GM12878 (cell line): ENCODE data around the gene DNAJA1. TPM values are rescaled to one million over a fixed set of nuclear protein-coding genes. Genes with fewer than 3 reads are reported as not detected.
A peak's percentile ranks its signal among the peaks of the same experiment; 100 is the strongest.

Experiments
- ATAC-seq: fragments of 200-7000 bp; cut with Tn5 transposase; 3 replicates; pipeline ENCODE4 v1.9.1; 2020; ENCODE audit warnings: mild to moderate bottlenecking, moderate library complexity
- BruUV-seq: library from RNA; stranded (reverse); fragments of 400-500 nt; replicated peaks from 2 replicates; lab custom pipeline; 2021; lab: Mats Ljungman, UMichigan
- CTCF ChIA-PET: fragments of 300-600 bp; sonication (Branson Sonifier 250); formaldehyde crosslinking; extraction: SDS; loops from one replicate; lab custom pipeline; 2021; ENCODE audit warnings: inconsistent platforms; lab: Yijun Ruan, JAX
- POLR2A ChIA-PET: fragments of 350-600 bp; formaldehyde crosslinking; extraction: SDS; loops from one replicate; lab custom pipeline; 2021; ENCODE audit warnings: inconsistent platforms; lab: Charles Lee
- RAD21 ChIA-PET: fragments of 300-600 bp; sonication (Branson Sonifier 250); formaldehyde crosslinking; loops from one replicate; lab custom pipeline; 2023; ENCODE audit warnings: antibody characterized with exemption; ENCODE audit not compliant: unreplicated experiment; lab: Charles Lee
- SMC1A ChIA-PET: fragments of 300-600 bp; sonication (Branson Sonifier 250); formaldehyde crosslinking; loops from one replicate; lab custom pipeline; 2023; ENCODE audit not compliant: unreplicated experiment, uncharacterized antibody; lab: Charles Lee
- DNase-seq: peaks from one replicate; pipeline ENCODE4 v3.0.0-alpha.2; 2011; ENCODE audit warnings: low read depth, low spot score
- FAIRE-seq: peaks from 3 replicates; lab custom pipeline; 2011; peaks lifted over from hg19 to GRCh38; lab: Jason Lieb, UNC
- H2AFZ ChIP-seq: 2 replicates; pipeline ENCODE4 v1.6.0; 2011; ENCODE audit warnings: low read depth, low read length, control low read depth; ENCODE audit not compliant: control insufficient read depth
- H3K27ac ChIP-seq: 2 replicates; pipeline ENCODE4 v1.5.1; 2011; ENCODE audit warnings: control low read depth; ENCODE audit not compliant: control insufficient read depth, insufficient read depth
- H3K27me3 ChIP-seq, 2 experiments: replicated peaks in 1 of 2; 2 replicates each; pipeline versions ENCODE4 v1.6.0 to v1.6.1; 2011; ENCODE audit warnings: low read length in 1 of 2; ENCODE audit not compliant: control insufficient read depth in 2 of 2, insufficient read depth in 2 of 2
- H3K36me3 ChIP-seq, 2 experiments: 2 replicates each; pipeline ENCODE4 v1.5.1; 2011; ENCODE audit warnings: low read length in 1 of 2; ENCODE audit not compliant: control insufficient read depth in 2 of 2, insufficient read depth in 2 of 2
- H3K4me1 ChIP-seq: 2 replicates; pipeline ENCODE4 v1.6.1; 2011; ENCODE audit warnings: mild to moderate bottlenecking, low read length, moderate library complexity, mixed read lengths; ENCODE audit not compliant: control insufficient read depth, insufficient read depth
- H3K4me2 ChIP-seq: 2 replicates; pipeline ENCODE4 v1.6.0; 2011; ENCODE audit warnings: control low read depth; ENCODE audit not compliant: control insufficient read depth, insufficient read depth
- H3K4me3 ChIP-seq: fragments of 200-600 bp; sonication (generic); 2 replicates; pipeline ENCODE4 v1.5.1; 2016
- H3K79me2 ChIP-seq: 2 replicates; pipeline ENCODE4 v1.6.0; 2011; ENCODE audit warnings: low read length; ENCODE audit not compliant: control insufficient read depth, insufficient read depth
- H3K9ac ChIP-seq: 2 replicates; pipeline ENCODE4 v1.8.0; 2011; ENCODE audit warnings: low read length, control low read depth, mixed read lengths; ENCODE audit not compliant: control insufficient read depth, insufficient read depth
- H3K9me3 ChIP-seq: replicated peaks from 3 replicates; pipeline ENCODE4 v1.5.1; 2011; ENCODE audit warnings: mild to moderate bottlenecking, low read length; ENCODE audit not compliant: control insufficient read depth, insufficient read depth
- H4K20me1 ChIP-seq: 2 replicates; pipeline ENCODE4 v1.6.0; 2011; ENCODE audit not compliant: control insufficient read depth, insufficient read depth
- CHD1 ChIP-seq: IDR thresholded peaks from 2 replicates; pipeline ENCODE4 v1.6.1; 2012; ENCODE audit warnings: low read depth, low read length, improper control_type of control experiment
- CHD4 ChIP-seq: fragments of 200-600 bp; sonication (generic); IDR thresholded peaks from 2 replicates; pipeline ENCODE4 v1.6.1; 2016; ENCODE audit warnings: mild to moderate bottlenecking
- CTCF ChIP-seq, 3 experiments: IDR thresholded peaks in 2 of 3; conservative IDR thresholded peaks in 1 of 3; 2 replicates each; pipeline ENCODE4 v1.5.1; 2011; ENCODE audit warnings: low read depth in 3 of 3, low read length in 3 of 3, mild to moderate bottlenecking in 3 of 3, control low read depth in 2 of 3, moderate library complexity in 2 of 3, inconsistent platforms in 1 of 3, mixed read lengths in 1 of 3; ENCODE audit not compliant: control insufficient read depth in 2 of 3, insufficient read depth in 1 of 3; ENCODE audit errors: extremely low read depth in 1 of 3
- ETV6 ChIP-seq, 2 experiments: fragments of 450-650 bp in 1 of 2; IDR thresholded peaks in 1 of 2; conservative IDR thresholded peaks in 1 of 2; 2 replicates each; pipeline ENCODE4 v1.6.1; 2014; ENCODE audit warnings: antibody characterized with exemption in 1 of 2, borderline replicate concordance in 1 of 2, low read depth in 1 of 2, mild to moderate bottlenecking in 1 of 2, moderate library complexity in 1 of 2
- HDAC2 ChIP-seq: fragments of 200-600 bp; sonication (generic); IDR thresholded peaks from 2 replicates; pipeline ENCODE4 v1.6.1; 2017
- IKZF2 ChIP-seq, 2 experiments: fragments of 450-650 bp; IDR thresholded peaks; 2 replicates each; pipeline ENCODE4 v1.6.1; 2017; ENCODE audit warnings: mild to moderate bottlenecking in 2 of 2, moderate library complexity in 2 of 2
- IRF3 ChIP-seq: fragments of 450-650 bp; IDR thresholded peaks from 2 replicates; pipeline ENCODE4 v1.6.1; 2014; ENCODE audit warnings: mild to moderate bottlenecking
- MEF2A ChIP-seq: IDR thresholded peaks from 2 replicates; pipeline ENCODE4 v1.6.1; 2011; ENCODE audit warnings: low read depth, mild to moderate bottlenecking, low read length, moderate library complexity; ENCODE audit not compliant: insufficient read depth
- MYB ChIP-seq: fragments of 150-350 bp; IDR thresholded peaks from 2 replicates; pipeline ENCODE4 v1.6.1; 2014; ENCODE audit warnings: mild to moderate bottlenecking, low read depth, low read length, borderline replicate concordance
- NR2C2 ChIP-seq: IDR thresholded peaks from 2 replicates; pipeline ENCODE4 v1.6.1; 2011; ENCODE audit warnings: borderline replicate concordance, low read depth; ENCODE audit not compliant: control insufficient read depth, insufficient read length
- POLR2AphosphoS2 ChIP-seq: IDR thresholded peaks from 2 replicates; pipeline ENCODE4 v1.6.1; 2011; ENCODE audit warnings: low read depth, mild to moderate bottlenecking, low read length, improper control_type of control experiment, moderate library complexity
- SMARCA5 ChIP-seq: fragments of 450-650 bp; IDR thresholded peaks from 2 replicates; pipeline ENCODE4 v1.6.1; 2017; ENCODE audit warnings: mild to moderate bottlenecking
- SP1 ChIP-seq: IDR thresholded peaks from one replicate; pipeline ENCODE4 v1.6.1; 2011; ENCODE audit warnings: low read depth, low read length
- WGBS: methylation state at CpG from one replicate; pipeline ENCODE4 v1.1.6; 2016; ENCODE audit warnings: low lambda C conversion rate; ENCODE audit not compliant: insufficient replicate concordance, insufficient coverage; ENCODE audit errors: missing lambda C conversion rate; 5-methylcytosine and 5-hydroxymethylcytosine counted together
- in situ Hi-C: fragments of 300-500 bp; cut with MboI; formaldehyde crosslinking; loops from 9 replicates; pipeline ENCODE4 v1.14.3; 2018; ENCODE audit warnings: mixed read lengths
- intact Hi-C: fragments of 100-400 bp; cut with micrococcal nuclease; formaldehyde crosslinking; loops from one replicate; pipeline ENCODE4 v1.14.2; 2022; ENCODE audit not compliant: unreplicated experiment
- polyA plus RNA-seq, 11 experiments: library from polyadenylated mRNA; depleted of rRNA in 4 of 11; unstranded in 6 of 11; stranded (reverse) in 5 of 11; fragments of >200 nt; fragmentation: Nextera tagmentation in 4 of 11; fragmentation: Illumina TruSeq in 1 of 11; extraction: Ambion mirVana in 4 of 11; extraction: Trizol in 1 of 11; gene quantifications; 1 replicate in 1 of 11; 2 replicates in 10 of 11; pipeline versions ENCODE4 v1.2.1 to v1.2.3, GENCODE V29; 2011 to 2016; ENCODE audit warnings: inconsistent platforms in 2 of 11, missing spikeins in 2 of 11, low read depth in 1 of 11
- total RNA-seq, 4 experiments: library from RNA; depleted of rRNA in 3 of 4; stranded (reverse); fragments of >200 nt in 3 of 4; fragmentation: Illumina TruSeq in 1 of 4; extraction: Trizol in 1 of 4; gene quantifications; 2 replicates each; pipeline versions ENCODE4 v1.2.1 to v1.2.3, GENCODE V29; 2013 to 2021
- TF ChIP-seq, protein P1 (sequence below): IDR thresholded peaks from 2 replicates; pipeline ENCODE4 v1.6.1; 2011; ENCODE audit warnings: borderline replicate concordance, low read depth, mild to moderate bottlenecking, moderate library complexity, mixed read lengths, low read length; ENCODE audit not compliant: insufficient read depth; ENCODE audit errors: extremely low read length

The DNAJA1 gene
- total and polyA plus RNA-seq, 10 of the 15 experiments (the other 5 are each of a cell fraction or from before 2014, with no cell fraction given), result 69.7 to 206 (median 146) TPM

- TF ChIP-seq IKZF2 (IDR thresholded peaks at IDR 0.05) (peak; percentile 37 to 38; a peak in 1 of 4 replicates), MYB (no peak), ETV6 (conservative IDR thresholded peaks at IDR 0.05 in 1 of 2, IDR thresholded peaks at IDR 0.05 in 1 of 2; ENCODE audit: borderline replicate concordance in 1 of 2, low read depth in 1 of 2) (no peak)
- TF ChIP-seq, protein P1, sequence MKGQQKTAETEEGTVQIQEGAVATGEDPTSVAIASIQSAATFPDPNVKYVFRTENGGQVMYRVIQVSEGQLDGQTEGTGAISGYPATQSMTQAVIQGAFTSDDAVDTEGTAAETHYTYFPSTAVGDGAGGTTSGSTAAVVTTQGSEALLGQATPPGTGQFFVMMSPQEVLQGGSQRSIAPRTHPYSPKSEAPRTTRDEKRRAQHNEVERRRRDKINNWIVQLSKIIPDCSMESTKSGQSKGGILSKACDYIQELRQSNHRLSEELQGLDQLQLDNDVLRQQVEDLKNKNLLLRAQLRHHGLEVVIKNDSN, result no peak
Measured at GRCh38 chr9:33017283-33018041, 7.6 kb upstream of the DNAJA1 start (continued).

- BruUV-seq, result no TSS peak
- 98% methylated on average over 19 of the region's 25 CpGs for WGBS
- Histone ChIP-seq H3K4me2 (no peak overlapping the region), H3K9ac (no peak overlapping the region), H3K27ac (no peak overlapping the region), H3K27me3 (no peaks in the 10 kb centered on the region), H3K4me1 (peaks cover 10% of the 10 kb centered on the region)
- FAIRE-seq (no peak), ATAC-seq (no peak)
- intact Hi-C loops, result no loop called here
- ChIA-PET SMC1A (interaction anchor here (0.6 to 0.9 kb wide), 2 partner anchors 20 to 70 kb away, joined by 3 read pairs; no protein-coding TSS in a partner anchor), CTCF (interaction anchor here (0.6 kb wide), 1 partner anchor 131 kb away, joined by 3 read pairs; no protein-coding TSS in a partner anchor), RAD21 (no interaction called here)
- TF ChIP-seq CHD4 (no peak), MEF2A (no peak), IRF3 (no peak), CTCF (IDR thresholded peaks at IDR 0.05 in 2 of 3, conservative IDR thresholded peaks at IDR 0.05 in 1 of 3; ENCODE audit: control insufficient read depth in 2 of 3, extremely low read depth in 1 of 3, insufficient read depth in 1 of 3, low read depth in 3 of 3, low read length in 3 of 3) (no peak), SP1 (no peak), POLR2AphosphoS2 (no peak), CHD1 (no peak), NR2C2 (no peak), SMARCA5 (no peak), HDAC2 (no peak)
- TF ChIP-seq, protein P1, result no peak
- TF ChIP-seq, all 136 proteins: peak for 0
- H3K36me3 ChIP-seq, result peaks cover 0 to 12% of the 10 kb centered on the region in 2 experiments; a peak in 2 of 4 replicates
- in situ Hi-C loops, result no loop called here
- peaks cover 27% of the 10 kb centered on the region for H3K79me2 ChIP-seq
- no peak overlapping the region for H3K4me3 ChIP-seq
- POLR2A ChIA-PET, result no interaction called here
- DNase-seq, result no peak
- H4K20me1 ChIP-seq, result no peaks in the 10 kb centered on the region
- no peaks in the 10 kb centered on the region for H3K9me3 ChIP-seq
- no peak overlapping the region for H2AFZ ChIP-seq
Measured at GRCh38 chr9:33019797-33020196, 5.3 kb upstream of the DNAJA1 start.
